ENCODE data around the gene INPP4A.

INPP4A gene

GRCh38 chr2:98463551-98463971 is 18.9 kb downstream of the INPP4A start:
- DNase-seq (ENCODE audit: low spot score) = no peak
- TF ChIP-seq CTCF (IDR thresholded peaks at IDR 0.05; ENCODE audit: extremely low read depth, missing control alignments) = no peak

DNA sequence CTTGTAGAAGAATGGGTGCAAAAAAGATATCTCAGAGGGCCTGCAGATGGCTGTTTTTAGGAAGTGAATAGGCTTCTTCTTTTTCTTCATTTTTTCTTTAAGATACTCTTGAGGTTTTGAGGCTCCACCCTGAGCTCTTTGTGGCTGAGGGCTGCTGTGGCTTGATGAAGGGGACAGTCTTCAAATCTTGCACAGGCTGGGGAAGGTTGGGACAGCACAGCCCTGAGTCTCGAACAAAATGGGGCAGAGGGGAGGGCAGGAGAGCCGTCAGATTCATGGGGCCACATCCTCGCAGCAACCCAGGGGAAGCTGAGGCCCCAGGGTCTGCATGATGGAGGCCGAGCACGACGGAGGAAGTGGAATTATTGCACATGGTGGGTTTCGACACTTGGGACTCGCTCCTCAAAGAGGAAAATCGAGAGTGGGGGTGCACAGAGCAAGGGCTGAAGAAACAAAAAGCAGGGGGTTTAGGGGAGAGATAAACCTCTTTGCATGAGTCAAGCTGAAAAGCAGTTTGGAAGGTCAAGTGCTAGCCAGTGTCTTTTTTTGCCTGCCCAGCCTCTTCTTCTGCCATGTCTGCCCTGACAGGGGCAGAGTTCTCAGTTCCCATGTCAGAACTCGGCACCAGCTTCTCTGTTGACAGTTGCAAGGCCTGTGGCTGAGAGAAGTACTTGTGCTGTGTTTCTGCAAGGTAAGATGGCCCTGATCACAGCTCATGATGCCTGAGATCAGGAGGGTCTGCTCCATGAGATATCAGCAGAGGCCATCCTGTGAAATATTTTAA is 19.5 kb downstream of the INPP4A start:
- no peak for DNase-seq (ENCODE audit: low spot score)

DNA sequence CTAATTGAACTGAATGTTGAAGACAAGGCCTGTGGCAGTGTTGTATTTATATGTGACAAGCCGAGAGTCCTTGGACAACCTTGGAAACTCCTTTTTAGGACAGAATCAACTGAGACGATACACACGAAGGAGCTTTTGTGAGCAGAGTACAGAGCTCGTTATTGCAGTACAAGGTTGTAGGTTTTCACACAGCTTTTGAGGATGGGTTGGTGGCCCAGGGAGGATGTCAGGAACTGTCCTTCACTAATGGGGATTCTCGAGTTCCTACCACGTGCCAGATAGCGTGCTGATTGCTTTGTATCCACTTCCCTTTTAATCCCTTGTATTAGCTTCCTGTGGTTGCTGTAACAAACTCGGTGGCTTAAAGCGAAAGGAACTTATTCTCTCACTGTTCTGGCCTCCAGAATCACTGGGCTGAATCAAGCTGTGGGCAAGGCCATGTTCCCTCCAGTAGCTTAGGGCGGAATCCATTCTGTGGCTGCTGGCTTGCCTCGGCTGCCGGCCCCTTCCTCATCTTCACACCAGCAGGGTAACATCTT is 20.2 kb downstream of the INPP4A start:
- DNase-seq (ENCODE audit: low spot score) = no peak
- TF ChIP-seq CTCF (IDR thresholded peaks at IDR 0.05; ENCODE audit: extremely low read depth, missing control alignments) = no peak

More for the DNA sequence above, 19.5 kb downstream of the INPP4A start:
- TF ChIP-seq CTCF (IDR thresholded peaks at IDR 0.05; ENCODE audit: extremely low read depth, missing control alignments) = no peak

DNA sequence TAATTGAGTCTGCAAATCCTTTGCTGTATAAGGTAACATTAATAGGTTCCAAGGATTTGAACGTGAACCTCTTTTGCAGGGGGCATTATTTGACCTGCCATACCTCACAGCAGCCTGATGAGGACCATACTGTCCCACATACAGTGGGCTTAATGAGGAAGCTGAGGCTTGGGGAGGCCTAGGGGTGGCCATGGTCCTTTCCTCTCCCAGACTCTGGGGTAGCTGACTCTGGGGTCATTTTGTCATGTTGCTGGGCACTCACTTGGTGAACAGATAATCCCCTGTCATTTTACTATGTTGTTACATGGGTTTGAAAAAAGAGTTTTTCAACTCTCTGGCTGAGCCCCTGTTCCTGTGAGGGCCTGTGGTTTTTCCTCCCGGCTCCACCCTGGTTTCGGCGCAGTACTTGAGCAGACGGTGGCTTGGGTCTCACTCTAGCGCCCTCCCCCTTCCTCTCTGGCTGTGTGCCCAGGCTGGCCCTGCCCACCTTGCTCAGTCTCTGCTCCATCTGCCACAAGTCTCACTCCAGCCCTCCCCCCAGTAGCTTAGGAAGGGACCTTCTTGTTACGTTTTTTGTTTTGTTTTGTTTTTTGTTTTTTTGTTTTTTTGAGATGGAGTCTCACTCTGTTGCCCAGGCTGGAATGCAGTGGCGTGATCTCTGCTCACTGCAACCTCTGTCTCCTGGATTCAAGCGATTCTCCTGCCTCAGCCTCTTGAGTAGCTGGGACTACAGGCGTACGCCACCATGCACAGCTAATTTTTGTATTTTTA is 21.0 kb downstream of the INPP4A start:
- DNase-seq (ENCODE audit: low spot score) = no peak
- no peak for TF ChIP-seq CTCF (IDR thresholded peaks at IDR 0.05; ENCODE audit: extremely low read depth, missing control alignments)

DNA sequence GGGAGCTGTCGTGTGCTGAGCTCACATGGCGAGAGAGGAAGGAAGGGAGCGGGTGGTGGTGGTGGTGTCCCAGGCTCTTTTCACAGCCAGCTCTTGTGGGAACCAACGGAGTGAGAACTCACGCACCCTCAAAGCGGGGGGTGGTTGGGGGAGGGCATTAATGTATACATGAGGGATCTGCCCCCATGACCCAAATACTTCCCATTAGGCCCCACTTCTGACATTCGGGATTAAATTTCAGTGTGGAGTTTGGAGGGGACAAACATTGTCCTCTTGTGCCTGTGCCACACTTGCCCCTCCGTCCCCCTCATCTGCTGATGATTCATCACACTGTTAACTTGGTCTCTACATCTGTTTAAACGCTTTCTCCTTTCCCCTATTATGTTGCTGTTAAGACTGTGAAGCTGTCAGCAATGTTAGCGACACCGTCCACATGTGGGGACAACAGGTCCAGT is 22.5 kb downstream of the INPP4A start:
- no peak for DNase-seq (ENCODE audit: low spot score)
- TF ChIP-seq CTCF (IDR thresholded peaks at IDR 0.05; ENCODE audit: extremely low read depth, missing control alignments) = no peak

DNA sequence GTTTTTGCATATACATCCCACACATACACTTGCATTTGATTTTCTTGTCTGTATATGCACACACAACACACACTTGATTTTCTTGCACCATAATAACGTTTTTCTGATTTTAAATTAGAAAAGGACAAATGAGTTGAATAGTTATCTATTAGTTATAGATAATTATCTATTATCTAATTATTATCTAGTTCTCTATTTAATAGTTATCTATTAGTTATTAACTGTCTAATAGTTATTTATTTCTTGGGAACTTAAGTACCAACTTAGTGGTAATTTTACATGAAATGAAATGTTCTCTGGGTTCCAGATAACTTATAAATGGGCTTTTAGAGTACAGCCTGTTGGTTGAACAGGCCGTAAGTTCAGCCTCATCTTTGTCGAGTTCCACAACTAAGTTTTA is 23.0 kb downstream of the INPP4A start:
- DNase-seq (ENCODE audit: low spot score) = no peak
- TF ChIP-seq CTCF (IDR thresholded peaks at IDR 0.05; ENCODE audit: extremely low read depth, missing control alignments) = no peak
